ENCODE data around the gene RAD18. TPM values are rescaled to one million over a fixed set of nuclear protein-coding genes. Genes with fewer than 3 reads are reported as not detected.

Gene RAD18
- total RNA-seq, 1 donor from 2014 or later, result 22.1 TPM

- H3K79me2 ChIP-seq (ENCODE audit: low read depth), result no peaks in the 10 kb centered on the region
- H3K4me1 Mint-ChIP-seq, result no peaks in the 10 kb centered on the region
- H3K27me3 Mint-ChIP-seq (ENCODE audit: insufficient read depth, low read depth), result no peaks in the 10 kb centered on the region
- H3K27ac Mint-ChIP-seq, result no peak overlapping the region
- no peaks in the 10 kb centered on the region for H3K36me3 ChIP-seq
- H3K9ac ChIP-seq, result no peak overlapping the region
- H3K27ac ChIP-seq, result no peak overlapping the region
- H3K4me3 Mint-ChIP-seq, result no peak overlapping the region
- no peaks in the 10 kb centered on the region for H3K4me1 ChIP-seq
- H3K36me3 Mint-ChIP-seq, result no peaks in the 10 kb centered on the region
- no peak for DNase-seq (ENCODE audit: low spot score)
- H4K20me1 ChIP-seq (ENCODE audit: low read depth), result no peaks in the 10 kb centered on the region
- H3K27me3 ChIP-seq, result no peaks in the 10 kb centered on the region
- no peaks in the 10 kb centered on the region for H3K9me3 Mint-ChIP-seq
- no peaks in the 10 kb centered on the region for H3F3A ChIP-seq (ENCODE audit: low read depth)
- TF ChIP-seq EZH2phosphoT487 (IDR thresholded peaks at IDR 0.05) (no peak), EZH2 (IDR thresholded peaks at IDR 0.05) (no peak), CTCF (IDR thresholded peaks at IDR 0.05) (no peak)
- no peak overlapping the region for H3K4me2 ChIP-seq
- H2AFZ ChIP-seq (replicated peaks), result no peak overlapping the region
- no peak overlapping the region for H3K4me3 ChIP-seq
- H3K9me3 ChIP-seq (ENCODE audit: low read depth), result no peaks in the 10 kb centered on the region
Measured at GRCh38 chr3:8827641-8828040, 135.6 kb downstream of the RAD18 start.

Small RNA genes within 50 kb of the gene (small RNA-seq; reads per million reads assigned to genes)
- not detected for gene RF00416

Other genes starting within 250 kb of the RAD18 start
- not detected in 2 replicates for gene CAV3, start 229.7 kb downstream of the RAD18 start, total RNA-seq (ENCODE audit: low replicate concordance)
- gene OXTR, start 193.9 kb downstream of the RAD18 start, total RNA-seq (ENCODE audit: low replicate concordance), result 2.0 and 3.9 TPM in 2 replicates

Data from neural progenitor cell (in vitro differentiated cells).